Subcutaneous adipose tissue (tissue), 4 donors: ENCODE data around the gene REPS2. TPM values are rescaled to one million over a fixed set of nuclear protein-coding genes. Genes with fewer than 3 reads are reported as not detected.

Experiments
- total RNA-seq, 4 donors: library from RNA; depleted of rRNA; stranded (reverse); fragments of >200 nt; gene quantifications; one replicate each; pipeline ENCODE4 v1.1.0, GENCODE V29; 2016
- TF ChIP-seq, protein P1 (sequence below): fragments of 450-650 bp; IDR thresholded peaks from one replicate; pipeline ENCODE4 v1.5.1; 2016; ENCODE audit warnings: low read depth, mild to moderate bottlenecking, control low read depth, antibody characterized with exemption, moderate library complexity

The REPS2 gene
- total RNA-seq, 4 donors from 2014 or later: 3.3 to 10.3 (median 5.3) TPM

DNA sequence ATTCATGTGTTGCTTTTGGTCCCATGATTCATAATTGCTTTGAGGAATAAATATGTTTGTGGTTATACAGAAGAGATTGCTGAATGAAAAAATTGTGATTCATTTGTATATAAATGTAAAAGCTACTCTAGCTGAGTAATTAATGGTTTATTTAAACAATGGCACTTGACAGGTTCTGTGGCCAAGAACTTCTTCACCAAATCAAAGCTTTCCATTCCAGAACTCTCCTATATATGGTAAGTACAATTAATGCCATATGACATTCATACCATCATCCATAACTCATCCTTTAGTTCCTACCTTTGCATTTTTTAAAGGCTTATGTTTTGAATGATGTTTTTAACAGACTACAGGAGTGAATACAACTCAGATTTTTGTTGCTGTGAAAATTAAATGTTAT, 105.8 kb downstream of the REPS2 start:
- TF ChIP-seq, protein P1, sequence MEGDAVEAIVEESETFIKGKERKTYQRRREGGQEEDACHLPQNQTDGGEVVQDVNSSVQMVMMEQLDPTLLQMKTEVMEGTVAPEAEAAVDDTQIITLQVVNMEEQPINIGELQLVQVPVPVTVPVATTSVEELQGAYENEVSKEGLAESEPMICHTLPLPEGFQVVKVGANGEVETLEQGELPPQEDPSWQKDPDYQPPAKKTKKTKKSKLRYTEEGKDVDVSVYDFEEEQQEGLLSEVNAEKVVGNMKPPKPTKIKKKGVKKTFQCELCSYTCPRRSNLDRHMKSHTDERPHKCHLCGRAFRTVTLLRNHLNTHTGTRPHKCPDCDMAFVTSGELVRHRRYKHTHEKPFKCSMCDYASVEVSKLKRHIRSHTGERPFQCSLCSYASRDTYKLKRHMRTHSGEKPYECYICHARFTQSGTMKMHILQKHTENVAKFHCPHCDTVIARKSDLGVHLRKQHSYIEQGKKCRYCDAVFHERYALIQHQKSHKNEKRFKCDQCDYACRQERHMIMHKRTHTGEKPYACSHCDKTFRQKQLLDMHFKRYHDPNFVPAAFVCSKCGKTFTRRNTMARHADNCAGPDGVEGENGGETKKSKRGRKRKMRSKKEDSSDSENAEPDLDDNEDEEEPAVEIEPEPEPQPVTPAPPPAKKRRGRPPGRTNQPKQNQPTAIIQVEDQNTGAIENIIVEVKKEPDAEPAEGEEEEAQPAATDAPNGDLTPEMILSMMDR: no peak

DNA sequence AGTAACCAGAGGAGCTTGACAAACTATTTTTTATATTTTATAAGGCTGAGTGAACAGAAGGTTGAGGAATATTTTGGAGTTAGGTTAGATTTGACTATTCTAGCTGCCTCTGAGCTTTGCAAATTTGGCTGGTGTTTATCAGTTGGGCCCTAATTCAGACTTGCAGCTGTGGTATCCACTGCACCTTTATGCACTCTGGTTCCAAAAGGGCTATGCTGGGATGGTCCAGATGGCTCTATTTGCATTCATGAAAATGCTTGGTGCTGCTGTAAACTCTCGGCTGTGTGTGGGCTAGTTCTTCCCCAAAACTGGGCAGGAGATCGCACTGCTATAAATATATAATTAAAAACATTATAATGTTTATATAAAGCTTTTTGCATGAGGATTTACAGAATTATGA, 106.3 kb downstream of the REPS2 start:
- TF ChIP-seq, protein P1: no peak

DNA sequence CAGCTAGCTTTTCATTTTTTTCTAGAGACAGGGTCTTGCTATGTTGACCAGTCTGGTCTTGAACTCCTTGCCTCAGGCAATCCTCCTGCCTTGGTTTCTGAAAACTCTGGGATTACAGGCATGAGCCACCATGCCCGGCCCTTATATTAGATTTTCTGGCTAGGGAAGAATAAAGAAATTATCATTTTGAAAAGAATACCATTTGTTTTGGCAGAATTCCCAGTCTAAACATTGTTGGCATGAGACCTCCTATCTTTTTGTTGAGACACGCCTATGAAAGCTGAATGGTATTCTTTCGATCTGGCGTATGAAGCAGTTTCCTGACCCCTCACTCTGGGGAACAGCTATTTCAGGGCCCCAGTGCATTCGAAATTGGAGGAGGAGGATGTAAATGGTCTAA, 107.0 kb downstream of the REPS2 start:
- TF ChIP-seq, protein P1: no peak

DNA sequence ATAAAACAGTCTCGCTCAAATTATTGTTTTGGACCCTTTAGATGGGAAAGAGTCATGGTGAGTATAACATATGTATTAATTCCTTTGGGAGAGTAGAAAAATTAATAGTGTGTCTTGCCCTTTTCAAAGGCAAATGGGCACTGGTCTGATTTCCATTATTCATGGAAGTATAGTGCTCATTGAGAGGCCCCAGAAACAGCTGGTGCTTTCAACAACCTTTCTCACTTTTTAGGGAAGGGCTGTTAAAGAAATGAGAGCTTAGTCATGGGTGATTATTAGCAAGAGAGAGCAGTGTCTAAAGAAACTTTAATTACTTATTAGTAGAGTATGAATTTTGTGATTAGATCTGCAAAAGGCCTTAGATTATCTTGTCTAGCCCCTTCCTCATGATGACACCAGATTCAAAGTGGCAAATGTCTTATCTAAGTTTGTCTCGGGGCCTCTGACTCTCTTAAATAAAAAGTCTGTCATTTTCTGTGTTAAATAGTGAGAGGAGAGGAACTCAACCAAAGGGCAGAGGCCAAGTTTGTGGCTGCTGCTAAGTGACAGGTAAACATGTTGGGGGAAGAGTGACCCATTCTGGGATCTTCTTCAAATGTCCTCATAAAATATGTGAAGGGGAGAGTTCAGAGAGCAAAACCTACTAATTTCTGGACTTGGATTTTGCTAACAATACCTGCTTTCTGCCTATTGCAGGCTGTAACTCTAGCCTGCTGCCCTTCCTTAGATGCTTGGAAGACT, 110.6 kb downstream of the REPS2 start:
- TF ChIP-seq, protein P1: no peak

DNA sequence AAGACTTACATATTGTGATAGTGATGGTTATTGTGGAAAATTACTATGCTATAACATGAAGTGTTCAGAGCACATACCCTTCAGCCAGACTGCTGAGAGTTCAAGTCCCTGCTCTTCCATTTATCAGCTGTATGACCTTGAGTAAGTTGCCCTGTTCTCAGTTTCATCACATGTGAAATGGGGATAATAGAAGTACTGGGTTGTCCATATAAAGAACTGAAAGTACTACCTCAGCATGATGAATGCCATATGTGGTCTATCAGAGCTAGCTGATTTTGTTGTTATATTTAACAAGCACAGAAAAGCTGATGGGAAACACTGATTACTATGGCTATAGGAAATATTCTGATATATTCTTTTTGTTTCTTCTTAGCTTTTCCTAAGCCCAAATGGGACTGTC, 115.6 kb downstream of the REPS2 start:
- TF ChIP-seq, protein P1: no peak

DNA sequence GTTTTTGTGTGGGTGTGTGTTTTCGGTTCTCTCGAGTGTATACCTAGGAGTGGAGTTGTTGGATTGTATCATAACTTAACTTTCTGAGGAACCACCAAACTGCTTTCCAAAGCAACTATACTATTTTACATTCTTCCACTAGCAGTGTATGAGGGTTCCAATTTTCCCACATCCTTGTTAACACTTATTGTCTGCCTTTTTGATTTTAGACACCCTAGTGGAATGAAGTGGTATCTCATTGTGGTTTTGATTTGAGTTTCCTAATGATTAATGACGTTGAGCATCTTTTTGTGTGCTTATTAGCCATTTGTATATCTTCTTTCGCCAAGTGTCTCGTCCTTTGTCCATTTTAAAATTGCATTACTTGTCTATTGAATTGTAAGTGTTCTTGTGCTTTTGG, 118.6 kb downstream of the REPS2 start:
- TF ChIP-seq, protein P1: no peak

DNA sequence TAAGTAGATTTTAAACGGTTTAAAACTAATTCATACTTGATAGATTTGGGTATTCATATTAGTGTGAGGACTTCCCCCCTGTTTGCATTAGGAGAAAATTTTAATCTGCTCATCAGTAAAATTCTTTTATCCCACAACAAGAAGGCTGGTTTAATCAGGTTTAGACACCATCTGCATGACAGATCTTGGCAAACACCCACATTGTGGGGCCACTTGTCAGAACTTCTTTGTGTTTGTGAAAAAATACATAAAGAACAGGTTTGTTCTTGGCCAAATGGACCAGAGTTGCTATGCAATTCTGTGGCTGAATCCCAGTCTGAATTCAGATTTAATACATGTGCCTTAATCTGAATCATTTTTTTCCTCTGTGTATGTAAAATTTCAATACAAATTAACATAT, 121.1 kb downstream of the REPS2 start:
- TF ChIP-seq, protein P1: no peak
